Activated CD8-positive, alpha-beta memory T cell treated with anti-CD3 and anti-CD28 coated beads for 24 hours (primary cell): ENCODE data around the gene FILIP1L.

Experiments
- DNase-seq: peaks from one replicate; pipeline ENCODE4 v3.0.0-alpha.2; 2020

Gene FILIP1L

DNA sequence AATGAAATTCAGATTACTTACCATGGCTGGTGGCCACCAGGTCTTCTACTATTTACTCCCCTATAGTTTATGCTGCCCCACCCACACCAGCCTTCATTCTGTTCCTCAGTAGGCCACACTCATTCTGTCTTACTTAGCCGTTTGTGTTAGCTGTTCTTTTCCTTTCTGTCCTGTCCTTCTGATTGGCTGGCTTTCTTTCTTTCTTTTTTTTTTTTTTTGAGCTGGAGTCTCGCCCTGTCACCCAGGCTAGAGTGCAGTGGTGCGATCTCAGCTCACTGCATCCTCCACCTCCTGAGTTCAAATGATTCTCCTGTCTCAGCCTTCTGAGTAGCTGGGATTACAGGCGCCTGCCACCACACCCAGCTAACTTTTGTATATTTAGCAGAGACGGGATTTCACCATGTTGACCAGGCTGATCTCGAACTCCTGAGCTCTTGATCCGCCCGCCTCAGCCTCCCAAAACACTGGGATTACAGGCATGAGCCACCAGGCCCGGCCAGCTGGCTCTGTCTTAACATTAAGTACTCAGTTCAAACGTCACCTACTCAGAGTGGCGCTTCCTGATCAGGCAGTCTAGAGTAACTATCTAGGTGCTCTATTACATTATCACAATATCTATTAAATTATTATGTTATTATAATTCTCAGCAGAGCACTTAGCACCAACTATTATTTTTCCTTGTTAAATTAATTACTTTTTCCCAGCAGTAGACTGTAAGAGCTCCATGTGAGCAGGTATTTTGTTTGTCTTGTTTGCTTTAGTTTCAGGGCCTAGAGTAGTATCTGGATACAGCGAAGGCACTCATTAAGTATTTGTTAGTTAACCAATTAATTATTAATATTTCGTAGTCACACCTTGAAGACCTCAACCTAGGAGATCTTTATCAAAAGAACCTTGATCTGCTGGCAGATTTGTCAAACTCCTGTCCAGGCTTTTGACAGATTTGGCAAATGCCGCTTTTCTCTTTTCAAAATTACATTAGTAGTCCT lies 290.3 kb downstream of the FILIP1L start:
- no peak for DNase-seq

DNA sequence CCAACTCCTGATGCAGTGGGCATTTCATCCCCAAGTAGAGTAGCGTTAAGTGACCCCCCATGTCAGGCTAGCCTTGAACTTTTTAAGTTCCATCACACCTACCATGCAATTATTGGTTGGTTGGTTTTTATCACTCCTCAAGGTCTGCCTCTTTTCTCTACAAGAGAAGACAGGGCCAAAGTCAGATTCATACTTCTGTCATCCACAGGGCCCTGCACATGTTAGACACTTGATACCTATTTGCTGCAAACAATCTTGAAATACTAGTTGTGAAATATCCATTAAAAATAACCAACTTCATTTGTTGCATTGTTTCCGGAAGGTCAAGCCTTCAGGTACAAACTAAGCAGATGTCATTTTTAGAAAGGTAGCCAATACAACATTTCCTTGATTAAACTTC lies 295.5 kb downstream of the FILIP1L start:
- DNase-seq = no peak

DNA sequence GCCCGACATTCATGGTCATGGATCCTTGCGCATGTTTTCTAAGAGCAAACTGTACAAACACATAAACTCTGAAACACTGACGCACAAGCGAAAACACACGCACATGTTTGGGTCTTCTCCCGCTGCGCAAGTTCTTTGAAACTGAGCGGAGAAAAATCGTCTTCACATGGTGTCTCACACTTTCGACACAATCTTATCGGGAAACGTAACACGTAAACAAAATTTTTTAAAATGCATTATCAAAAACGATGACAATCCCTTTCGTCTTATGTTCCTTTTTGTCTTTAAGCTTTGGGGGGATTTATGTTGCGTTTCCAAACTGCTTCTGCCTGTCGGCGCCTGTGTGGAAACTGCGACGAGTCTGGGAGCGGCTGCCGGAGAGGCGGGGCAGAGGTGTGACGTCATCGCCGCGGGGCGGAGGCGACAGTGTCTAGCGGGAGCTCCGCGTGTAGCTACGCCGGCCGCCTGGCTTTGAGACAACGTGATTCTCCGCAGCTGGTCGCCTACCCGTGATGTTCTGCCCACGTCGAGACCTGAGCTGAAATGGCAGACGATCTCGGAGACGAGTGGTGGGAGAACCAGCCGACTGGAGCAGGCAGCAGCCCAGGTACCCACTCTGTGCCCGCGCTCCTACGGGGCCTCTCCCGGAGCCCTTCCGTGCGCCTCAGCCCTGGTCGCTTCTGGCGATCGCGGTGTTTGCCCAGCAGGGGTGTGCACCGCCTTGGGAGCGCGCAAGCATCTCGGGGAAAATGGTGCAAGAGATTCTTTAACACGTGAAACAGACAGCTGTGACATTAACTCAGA lies 296.7 kb downstream of the FILIP1L start, which contains the start of gene CMSS1:
CMSS1 (plus strand) TSS at position 426 of the 804 bp plus-strand sequence.
- DNase-seq = peak; percentile 98

DNA sequence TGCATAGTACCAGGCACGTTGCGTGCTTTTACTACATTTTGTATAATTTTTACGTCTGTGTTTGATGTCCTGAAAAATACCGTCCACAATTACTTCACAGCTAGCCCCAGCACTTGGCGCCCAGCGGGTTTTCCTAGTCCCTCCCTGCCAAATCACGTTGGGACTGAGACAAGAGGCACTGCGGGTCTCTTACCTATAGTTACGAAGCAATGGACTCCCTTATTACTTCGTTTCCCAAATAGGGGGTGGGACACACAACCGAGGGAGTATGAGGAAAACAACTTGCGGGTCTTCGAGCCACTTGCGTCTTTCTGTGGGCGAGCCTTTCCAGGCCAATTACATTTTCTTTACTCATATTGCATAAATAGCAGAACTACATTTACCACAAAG lies 297.3 kb downstream of the FILIP1L start:
- DNase-seq = peak; percentile 70

DNA sequence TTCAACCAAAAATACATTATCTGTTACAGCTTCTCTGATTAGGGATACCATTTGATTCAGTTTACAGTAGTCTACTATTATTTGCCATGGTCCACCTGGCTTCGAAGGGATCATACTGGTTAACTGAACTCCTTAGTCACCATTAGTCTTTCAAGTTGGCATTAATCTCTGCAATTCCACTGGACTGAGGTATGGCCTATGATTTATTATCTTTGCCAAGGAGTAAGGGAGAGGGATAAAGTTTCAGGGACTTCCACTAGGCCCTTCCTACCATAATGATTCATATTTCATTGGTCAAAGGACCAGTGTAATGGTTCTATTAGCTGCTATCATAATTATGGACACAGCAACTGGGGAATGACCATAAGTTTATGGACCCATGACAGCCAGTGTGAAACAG lies 303.9 kb downstream of the FILIP1L start:
- no peak for DNase-seq

DNA sequence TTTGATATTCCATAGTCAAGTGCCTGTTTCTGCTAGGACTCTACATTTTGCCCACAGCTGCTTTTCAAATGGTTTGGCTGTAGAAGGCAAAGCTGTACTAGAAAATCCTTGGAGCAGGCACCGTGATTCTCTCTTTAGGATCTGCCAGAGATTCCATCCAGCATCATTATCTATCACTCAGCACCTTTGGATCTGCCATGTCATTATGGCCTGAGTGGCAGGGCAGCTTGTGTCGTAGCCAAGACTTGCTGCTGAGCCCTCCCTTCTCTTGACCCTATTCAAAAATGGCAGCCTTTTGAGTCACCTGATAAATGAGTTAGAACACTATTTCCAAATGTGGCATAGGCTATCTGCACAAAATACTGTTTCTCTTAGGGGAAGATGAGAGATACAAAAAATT lies 304.7 kb downstream of the FILIP1L start:
- DNase-seq = no peak

DNA sequence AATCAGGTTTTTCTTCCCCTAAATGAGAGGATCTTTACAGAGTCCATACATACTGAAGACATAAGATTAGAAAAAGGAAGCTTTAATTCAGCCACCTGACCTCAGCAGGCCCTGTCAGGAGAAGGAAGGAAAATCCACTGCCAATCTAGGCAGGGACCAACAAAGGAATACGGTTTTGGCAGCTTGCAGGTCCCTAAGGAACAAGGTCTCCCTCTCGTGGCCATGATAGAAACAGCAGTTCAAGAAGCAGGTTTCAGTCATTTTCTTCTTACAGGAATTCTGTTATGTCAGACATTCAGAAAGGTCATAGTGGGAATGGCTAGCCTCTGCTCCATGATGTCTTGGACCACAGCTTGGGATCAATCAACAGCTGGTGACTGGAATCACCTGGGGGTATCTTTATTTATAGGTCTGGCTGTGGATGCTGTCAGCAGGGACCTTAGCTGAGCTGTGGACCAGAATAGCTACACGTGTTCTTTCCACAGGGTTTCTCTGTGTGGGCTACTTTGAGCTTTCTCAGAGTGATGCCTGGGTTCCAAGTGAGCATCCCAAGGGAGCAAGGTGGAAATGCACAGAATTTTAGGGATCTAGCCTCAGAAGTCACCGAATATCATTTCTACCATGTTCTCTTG lies 306.0 kb downstream of the FILIP1L start:
- no peak for DNase-seq

DNA sequence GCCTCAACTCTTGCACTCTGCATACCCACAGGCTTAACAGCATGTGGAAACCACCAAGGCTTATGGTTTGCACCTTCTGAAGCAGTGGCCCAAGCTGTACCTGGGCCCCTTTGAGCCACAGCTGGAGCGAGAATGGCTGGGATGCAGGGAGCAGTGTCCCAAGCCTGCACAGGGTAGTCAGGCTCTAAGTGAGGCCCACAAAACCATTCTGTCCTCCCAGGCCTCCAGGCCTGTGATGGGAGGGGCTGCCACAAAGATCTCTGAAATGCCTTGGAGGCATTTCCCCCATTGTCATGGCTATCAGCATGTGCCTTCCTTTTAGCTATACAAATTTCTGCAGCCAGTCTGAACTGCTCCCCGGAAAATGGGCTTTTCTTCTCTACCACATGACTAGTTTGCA lies 309.1 kb downstream of the FILIP1L start:
- no peak for DNase-seq

DNA sequence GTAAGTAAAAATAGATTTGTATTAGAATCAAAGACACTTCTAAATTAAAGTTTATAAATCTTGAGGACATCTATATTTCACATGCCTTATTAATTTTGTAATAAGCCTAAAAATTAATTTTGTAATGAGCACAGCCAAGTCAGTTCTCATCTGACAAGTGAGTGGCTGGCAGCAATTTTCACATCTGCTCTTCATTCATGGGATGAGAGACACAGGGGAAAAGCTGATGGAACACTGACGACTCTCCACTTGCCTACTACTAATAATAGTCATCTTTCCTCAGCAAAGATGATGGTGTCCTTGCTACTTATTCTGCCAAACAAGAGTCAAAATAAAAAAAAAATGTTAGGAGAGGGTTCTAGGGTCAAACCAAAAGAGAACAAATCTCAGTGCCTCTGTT lies 311.0 kb downstream of the FILIP1L start:
- DNase-seq = no peak

DNA sequence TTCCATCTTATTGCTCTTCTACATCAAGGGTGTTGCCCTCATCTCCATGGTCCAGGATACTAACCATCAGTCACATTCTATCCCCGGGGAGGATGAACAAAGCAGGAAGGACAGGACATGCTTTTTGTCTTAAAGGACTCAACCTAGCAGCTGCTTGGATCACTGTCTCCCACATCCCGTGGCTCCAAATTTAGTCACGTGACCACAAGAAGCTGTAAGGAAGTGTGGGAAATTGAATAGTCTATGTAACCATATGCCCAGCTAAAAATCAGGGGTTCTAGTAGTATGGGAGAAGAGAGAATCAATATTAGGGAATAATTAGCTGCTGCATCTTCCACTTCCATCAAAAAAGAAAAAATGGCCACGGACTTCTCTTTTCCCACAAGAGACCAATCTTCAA lies 314.9 kb downstream of the FILIP1L start:
- no peak for DNase-seq

DNA sequence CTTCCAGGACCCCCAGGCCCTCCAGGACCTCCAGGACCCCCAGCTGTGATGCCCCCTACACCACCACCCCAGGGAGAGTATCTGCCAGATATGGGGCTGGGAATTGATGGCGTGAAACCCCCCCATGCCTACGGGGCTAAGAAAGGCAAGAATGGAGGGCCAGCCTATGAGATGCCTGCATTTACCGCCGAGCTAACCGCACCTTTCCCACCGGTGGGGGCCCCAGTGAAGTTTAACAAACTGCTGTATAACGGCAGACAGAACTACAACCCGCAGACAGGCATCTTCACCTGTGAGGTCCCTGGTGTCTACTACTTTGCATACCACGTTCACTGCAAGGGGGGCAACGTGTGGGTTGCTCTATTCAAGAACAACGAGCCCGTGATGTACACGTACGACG lies 318.7 kb downstream of the FILIP1L start:
- DNase-seq = no peak

DNA sequence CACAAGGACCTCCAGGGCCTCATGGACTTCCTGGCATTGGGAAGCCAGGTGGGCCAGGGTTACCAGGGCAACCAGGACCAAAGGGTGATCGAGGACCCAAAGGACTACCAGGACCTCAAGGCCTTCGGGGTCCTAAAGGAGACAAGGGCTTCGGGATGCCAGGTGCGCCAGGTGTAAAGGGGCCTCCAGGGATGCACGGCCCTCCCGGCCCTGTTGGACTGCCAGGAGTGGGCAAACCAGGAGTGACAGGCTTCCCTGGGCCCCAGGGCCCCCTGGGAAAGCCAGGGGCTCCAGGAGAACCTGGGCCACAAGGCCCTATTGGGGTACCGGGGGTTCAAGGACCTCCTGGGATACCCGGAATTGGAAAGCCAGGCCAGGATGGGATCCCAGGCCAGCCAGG lies 319.8 kb downstream of the FILIP1L start:
- DNase-seq = no peak

DNA sequence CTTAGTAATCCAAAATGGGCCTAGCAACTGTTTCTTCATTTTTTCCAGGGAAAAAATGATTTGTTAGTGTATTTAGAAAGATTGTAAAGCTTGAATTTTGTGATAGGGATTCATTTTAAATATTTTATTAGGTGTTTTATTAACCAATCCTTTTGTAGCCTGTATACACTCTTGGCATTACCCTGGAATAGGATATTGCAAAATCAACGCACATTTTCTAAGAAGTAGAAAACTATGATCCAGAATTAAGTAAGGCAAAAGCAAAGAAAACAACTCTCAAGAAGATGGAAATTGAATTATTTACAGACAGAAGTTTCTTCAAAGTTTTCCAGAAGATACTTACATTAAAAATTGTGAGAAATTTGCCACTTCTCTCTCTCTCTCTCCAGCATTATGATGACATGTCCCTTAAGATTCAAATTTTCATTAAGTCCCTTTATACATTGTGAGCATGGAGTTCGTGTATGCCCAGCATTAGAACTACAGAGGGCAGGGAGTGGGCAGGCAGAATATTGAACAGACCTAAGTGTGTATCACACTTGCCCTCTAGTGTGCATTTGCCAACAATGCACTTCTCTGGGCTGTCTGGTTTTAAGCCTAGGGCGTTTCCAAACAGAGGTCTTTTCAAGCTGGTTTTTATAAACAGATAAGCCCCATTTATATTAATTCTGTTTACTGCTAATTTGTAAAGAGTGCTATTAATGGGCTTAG lies 325.1 kb downstream of the FILIP1L start:
- no peak for DNase-seq
